HL-60 (cell line): ENCODE measurements around the gene CTRB2.

ENCODE experiments used
- POLR2AphosphoS5 ChIP-seq: IDR thresholded peaks from 2 replicates; pipeline ENCODE4 v1.6.1; 2012; ENCODE audit warnings: low read depth
- TF ChIP-seq, protein P1 (sequence below): IDR thresholded peaks from one replicate; pipeline ENCODE4 v1.5.1; 2011; ENCODE audit warnings: low read length, control low read depth, inconsistent platforms; ENCODE audit not compliant: insufficient read depth
- TF ChIP-seq, protein P2 (sequence below): IDR thresholded peaks from 2 replicates; pipeline ENCODE4 v1.6.1; 2012; ENCODE audit warnings: low read depth; ENCODE audit not compliant: insufficient replicate concordance

DNA sequence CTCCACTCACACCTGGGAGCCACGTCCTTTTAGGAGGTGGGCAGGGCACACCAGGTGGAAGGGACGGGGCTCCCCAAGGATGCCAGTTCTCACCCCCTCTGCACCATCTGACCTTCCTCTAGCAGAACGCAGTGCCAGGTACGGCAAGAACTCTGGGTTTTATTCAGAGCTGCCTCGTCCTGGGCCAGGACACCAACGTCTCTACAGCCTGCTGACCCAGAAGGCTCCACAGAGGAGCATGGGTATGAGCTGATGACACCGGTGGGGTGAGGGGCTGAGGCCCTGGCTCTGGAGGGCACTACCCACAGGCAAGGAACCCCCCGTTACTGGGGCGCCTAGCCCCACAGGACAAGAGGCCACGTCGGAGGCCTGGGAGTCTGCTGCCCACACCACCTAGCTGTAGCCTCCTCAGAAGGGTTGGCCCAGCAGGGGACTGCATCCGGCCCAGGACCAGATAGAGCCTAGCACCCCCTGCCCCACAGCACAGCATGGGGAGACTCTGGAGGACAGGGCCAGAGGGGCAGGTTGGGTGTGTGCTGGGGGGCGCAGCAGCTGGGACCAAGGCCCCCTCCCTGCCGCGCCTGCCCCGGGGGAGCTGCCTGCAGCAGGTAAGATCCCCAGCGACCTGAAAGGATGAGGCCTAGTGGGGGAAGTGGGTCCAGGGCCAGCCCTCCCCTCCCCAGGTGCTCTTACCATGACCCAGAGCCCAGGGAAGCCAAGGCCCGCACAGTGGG is 30.6 kb upstream of the CTRB2 start:
- TF ChIP-seq, protein P1, sequence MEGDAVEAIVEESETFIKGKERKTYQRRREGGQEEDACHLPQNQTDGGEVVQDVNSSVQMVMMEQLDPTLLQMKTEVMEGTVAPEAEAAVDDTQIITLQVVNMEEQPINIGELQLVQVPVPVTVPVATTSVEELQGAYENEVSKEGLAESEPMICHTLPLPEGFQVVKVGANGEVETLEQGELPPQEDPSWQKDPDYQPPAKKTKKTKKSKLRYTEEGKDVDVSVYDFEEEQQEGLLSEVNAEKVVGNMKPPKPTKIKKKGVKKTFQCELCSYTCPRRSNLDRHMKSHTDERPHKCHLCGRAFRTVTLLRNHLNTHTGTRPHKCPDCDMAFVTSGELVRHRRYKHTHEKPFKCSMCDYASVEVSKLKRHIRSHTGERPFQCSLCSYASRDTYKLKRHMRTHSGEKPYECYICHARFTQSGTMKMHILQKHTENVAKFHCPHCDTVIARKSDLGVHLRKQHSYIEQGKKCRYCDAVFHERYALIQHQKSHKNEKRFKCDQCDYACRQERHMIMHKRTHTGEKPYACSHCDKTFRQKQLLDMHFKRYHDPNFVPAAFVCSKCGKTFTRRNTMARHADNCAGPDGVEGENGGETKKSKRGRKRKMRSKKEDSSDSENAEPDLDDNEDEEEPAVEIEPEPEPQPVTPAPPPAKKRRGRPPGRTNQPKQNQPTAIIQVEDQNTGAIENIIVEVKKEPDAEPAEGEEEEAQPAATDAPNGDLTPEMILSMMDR: no peak
- no peak for TF ChIP-seq POLR2AphosphoS5
- TF ChIP-seq, protein P2, sequence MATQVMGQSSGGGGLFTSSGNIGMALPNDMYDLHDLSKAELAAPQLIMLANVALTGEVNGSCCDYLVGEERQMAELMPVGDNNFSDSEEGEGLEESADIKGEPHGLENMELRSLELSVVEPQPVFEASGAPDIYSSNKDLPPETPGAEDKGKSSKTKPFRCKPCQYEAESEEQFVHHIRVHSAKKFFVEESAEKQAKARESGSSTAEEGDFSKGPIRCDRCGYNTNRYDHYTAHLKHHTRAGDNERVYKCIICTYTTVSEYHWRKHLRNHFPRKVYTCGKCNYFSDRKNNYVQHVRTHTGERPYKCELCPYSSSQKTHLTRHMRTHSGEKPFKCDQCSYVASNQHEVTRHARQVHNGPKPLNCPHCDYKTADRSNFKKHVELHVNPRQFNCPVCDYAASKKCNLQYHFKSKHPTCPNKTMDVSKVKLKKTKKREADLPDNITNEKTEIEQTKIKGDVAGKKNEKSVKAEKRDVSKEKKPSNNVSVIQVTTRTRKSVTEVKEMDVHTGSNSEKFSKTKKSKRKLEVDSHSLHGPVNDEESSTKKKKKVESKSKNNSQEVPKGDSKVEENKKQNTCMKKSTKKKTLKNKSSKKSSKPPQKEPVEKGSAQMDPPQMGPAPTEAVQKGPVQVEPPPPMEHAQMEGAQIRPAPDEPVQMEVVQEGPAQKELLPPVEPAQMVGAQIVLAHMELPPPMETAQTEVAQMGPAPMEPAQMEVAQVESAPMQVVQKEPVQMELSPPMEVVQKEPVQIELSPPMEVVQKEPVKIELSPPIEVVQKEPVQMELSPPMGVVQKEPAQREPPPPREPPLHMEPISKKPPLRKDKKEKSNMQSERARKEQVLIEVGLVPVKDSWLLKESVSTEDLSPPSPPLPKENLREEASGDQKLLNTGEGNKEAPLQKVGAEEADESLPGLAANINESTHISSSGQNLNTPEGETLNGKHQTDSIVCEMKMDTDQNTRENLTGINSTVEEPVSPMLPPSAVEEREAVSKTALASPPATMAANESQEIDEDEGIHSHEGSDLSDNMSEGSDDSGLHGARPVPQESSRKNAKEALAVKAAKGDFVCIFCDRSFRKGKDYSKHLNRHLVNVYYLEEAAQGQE: no peak
